Activated CD4-positive, alpha-beta T cell treated with anti-CD3 and anti-CD28 coated beads for 36 hours (primary cell): ENCODE results near the gene METTL22. TPM values are rescaled to one million over a fixed set of nuclear protein-coding genes. Genes with fewer than 3 reads are reported as not detected.
A peak's percentile ranks its signal among the peaks of the same experiment; 100 is the strongest.

Source experiments
- ATAC-seq: fragments of 200-7000 bp; cut with Tn5 transposase; one replicate; pipeline ENCODE4 v1.10.0; 2021; ENCODE audit warnings: mild to moderate bottlenecking, moderate library complexity
- CTCF ChIA-PET: fragments of 350-600 bp; sonication (Branson Sonifier 250); formaldehyde crosslinking; loops from one replicate; lab custom pipeline; 2021; ENCODE audit warnings: antibody characterized with exemption; lab: Charles Lee
- POLR2A ChIA-PET: fragments of 350-600 bp; sonication (Branson Sonifier 250); formaldehyde crosslinking; loops from one replicate; lab custom pipeline; 2021; ENCODE audit warnings: antibody characterized with exemption, inconsistent platforms; lab: Charles Lee
- DNase-seq: peaks from one replicate; pipeline ENCODE4 v3.0.0-alpha.2; 2020
- H3K27ac Mint-ChIP-seq: one replicate; pipeline ENCODE4 v1.8.0; 2021; ENCODE audit warnings: mixed read lengths
- H3K27me3 Mint-ChIP-seq: one replicate; pipeline ENCODE4 v1.8.0; 2021; ENCODE audit warnings: mixed read lengths
- H3K36me3 Mint-ChIP-seq: one replicate; pipeline ENCODE4 v1.8.0; 2021; ENCODE audit warnings: low read depth, mixed read lengths
- H3K4me1 Mint-ChIP-seq: one replicate; pipeline ENCODE4 v1.8.0; 2021; ENCODE audit warnings: mixed read lengths
- H3K4me3 Mint-ChIP-seq: one replicate; pipeline ENCODE4 v1.8.0; 2021; ENCODE audit warnings: mild to moderate bottlenecking, moderate library complexity, mixed read lengths
- H3K9me3 Mint-ChIP-seq: one replicate; pipeline ENCODE4 v1.8.0; 2021; ENCODE audit warnings: low read depth, mixed read lengths
- intact Hi-C, 2 experiments: fragments of 100-400 bp; cut with DNase I in 1 of 2; cut with micrococcal nuclease in 1 of 2; formaldehyde crosslinking; loops; one replicate each; pipeline versions ENCODE4 v1.14.2 to v1.15.1; 2022 to 2024; cut with DNase I, micrococcal nuclease
- total RNA-seq, 2 experiments: library from RNA; stranded (reverse); gene quantifications; one replicate each; pipeline ENCODE4 v1.2.3, GENCODE V29; 2021

The METTL22 gene
- total RNA-seq, 2 experiments from 2014 or later, result 32.3 to 45.8 TPM

GRCh38 chr16:8634991-8635736, 13.7 kb downstream of the METTL22 start:
- H3K27ac Mint-ChIP-seq, result no peak overlapping the region
- intact Hi-C loops, result no loop called here
- CTCF ChIA-PET, result interaction anchor here (0.6 to 1.0 kb wide), 2 partner anchors 9 to 504 kb away, joined by 3 to 4 read pairs; no protein-coding TSS in a partner anchor

GRCh38 chr16:8639694-8640093, 18.2 kb downstream of the METTL22 start:
- DNase-seq (no peak), ATAC-seq (no peak)
- Mint-ChIP-seq H3K36me3 (peaks cover 44% of the 10 kb centered on the region), H3K4me1 (peaks cover 4% of the 10 kb centered on the region), H3K27me3 (no peaks in the 10 kb centered on the region), H3K27ac (no peak overlapping the region), H3K9me3 (no peaks in the 10 kb centered on the region), H3K4me3 (no peak overlapping the region)
- intact Hi-C loops, result no loop called here
- CTCF ChIA-PET, result no interaction called here
- POLR2A ChIA-PET, result no interaction called here

More at GRCh38 chr16:8634991-8635736, 13.7 kb downstream of the METTL22 start:
- no peak for ATAC-seq
- Mint-ChIP-seq H3K4me3 (no peak overlapping the region), H3K36me3 (peaks cover 28% of the 10 kb centered on the region), H3K4me1 (no peaks in the 10 kb centered on the region), H3K27me3 (no peaks in the 10 kb centered on the region), H3K9me3 (no peaks in the 10 kb centered on the region)
- no peak for DNase-seq
- POLR2A ChIA-PET, result no interaction called here

- Mint-ChIP-seq H3K27ac (no peak overlapping the region), H3K4me1 (peaks cover 9% of the 10 kb centered on the region), H3K27me3 (no peaks in the 10 kb centered on the region), H3K4me3 (no peak overlapping the region), H3K9me3 (no peaks in the 10 kb centered on the region), H3K36me3 (peaks cover 55% of the 10 kb centered on the region)
- no peak for DNase-seq
- no peak for ATAC-seq
- ChIA-PET POLR2A (no interaction called here), CTCF (no interaction called here)
- intact Hi-C loops, result no loop called here
Measured at GRCh38 chr16:8641671-8642070, 20.2 kb downstream of the METTL22 start.

- Mint-ChIP-seq H3K9me3 (no peaks in the 10 kb centered on the region), H3K4me3 (no peak overlapping the region), H3K27ac (no peak overlapping the region), H3K4me1 (peaks cover 9% of the 10 kb centered on the region), H3K36me3 (peaks cover 60% of the 10 kb centered on the region), H3K27me3 (no peaks in the 10 kb centered on the region)
- ATAC-seq, result no peak
- POLR2A ChIA-PET, result no interaction called here
- no peak for DNase-seq
- intact Hi-C loops, result no loop called here
- CTCF ChIA-PET, result interaction anchor here (0.6 kb wide), 1 partner anchor 937 kb away, joined by 3 read pairs; no protein-coding TSS in a partner anchor
Measured at GRCh38 chr16:8642146-8642545, 20.6 kb downstream of the METTL22 start.

- CTCF ChIA-PET, result interaction anchor here (0.6 to 1.6 kb wide), 5 partner anchors 8 to 465 kb away, joined by 3 to 4 read pairs (median 3); no protein-coding TSS in a partner anchor
- Mint-ChIP-seq H3K4me1 (peaks cover 9% of the 10 kb centered on the region), H3K4me3 (no peak overlapping the region), H3K9me3 (no peaks in the 10 kb centered on the region), H3K27me3 (no peaks in the 10 kb centered on the region), H3K36me3 (peaks cover 56% of the 10 kb centered on the region), H3K27ac (peak overlapping the region; percentile 76)
- DNase-seq (peak; percentile 26), ATAC-seq (peak; percentile 51)
- intact Hi-C loops, result no loop called here
- POLR2A ChIA-PET, result no interaction called here
Measured at GRCh38 chr16:8644211-8645140, 23.0 kb downstream of the METTL22 start.

- H3K27ac Mint-ChIP-seq, result peak overlapping the region; percentile 76
- ATAC-seq, result no peak
- peaks cover 51% of the 10 kb centered on the region for H3K36me3 Mint-ChIP-seq
Measured at GRCh38 chr16:8645141-8645521, 23.6 kb downstream of the METTL22 start.

GRCh38 chr16:8645831-8646230, 24.3 kb downstream of the METTL22 start:
- DNase-seq, result no peak
- H3K27me3 Mint-ChIP-seq, result no peaks in the 10 kb centered on the region
- no peak overlapping the region for H3K4me3 Mint-ChIP-seq
- ChIA-PET CTCF (interaction anchor here (0.6 to 1.5 kb wide), 3 partner anchors 18 to 79 kb away, joined by 3 to 4 read pairs (median 3); no protein-coding TSS in a partner anchor), POLR2A (no interaction called here)
- ATAC-seq, result no peak
- peaks cover 51% of the 10 kb centered on the region for H3K36me3 Mint-ChIP-seq
- no peak overlapping the region for H3K27ac Mint-ChIP-seq
- intact Hi-C loops, result no loop called here
- H3K9me3 Mint-ChIP-seq, result no peaks in the 10 kb centered on the region
- H3K4me1 Mint-ChIP-seq, result peaks cover 9% of the 10 kb centered on the region

More at GRCh38 chr16:8645141-8645521, 23.6 kb downstream of the METTL22 start:
- intact Hi-C loops, result no loop called here
- DNase-seq, result no peak
- Mint-ChIP-seq H3K4me3 (no peak overlapping the region), H3K27me3 (no peaks in the 10 kb centered on the region), H3K9me3 (no peaks in the 10 kb centered on the region), H3K4me1 (peaks cover 9% of the 10 kb centered on the region)
- ChIA-PET CTCF (interaction anchor here (1.3 kb wide), 1 partner anchor 46 kb away, joined by 4 read pairs; no protein-coding TSS in a partner anchor), POLR2A (no interaction called here)

- no peaks in the 10 kb centered on the region for H3K27me3 Mint-ChIP-seq
- ATAC-seq, result no peak
- ChIA-PET CTCF (interaction anchor here (0.6 to 1.5 kb wide), 4 partner anchors 19 to 1338 kb away, joined by 3 to 4 read pairs (median 3); no protein-coding TSS in a partner anchor), POLR2A (no interaction called here)
- DNase-seq, result no peak
- H3K4me3 Mint-ChIP-seq, result no peak overlapping the region
- no peaks in the 10 kb centered on the region for H3K9me3 Mint-ChIP-seq
- H3K4me1 Mint-ChIP-seq, result peaks cover 9% of the 10 kb centered on the region
- no peak overlapping the region for H3K27ac Mint-ChIP-seq
- intact Hi-C loops, result no loop called here
- H3K36me3 Mint-ChIP-seq, result peaks cover 48% of the 10 kb centered on the region
Measured at GRCh38 chr16:8646326-8647053, 25.0 kb downstream of the METTL22 start.

GRCh38 chr16:8647721-8648318, 26.3 kb downstream of the METTL22 start:
- Mint-ChIP-seq H3K27ac (no peak overlapping the region), H3K4me1 (peaks cover 9% of the 10 kb centered on the region), H3K9me3 (no peaks in the 10 kb centered on the region), H3K36me3 (peaks cover 36% of the 10 kb centered on the region), H3K27me3 (no peaks in the 10 kb centered on the region), H3K4me3 (no peak overlapping the region)
- ChIA-PET POLR2A (no interaction called here), CTCF (no interaction called here)
- DNase-seq, result no peak
- intact Hi-C loops, result no loop called here
- no peak for ATAC-seq

GRCh38 chr16:8648877-8649276, 27.4 kb downstream of the METTL22 start:
- no peak overlapping the region for H3K27ac Mint-ChIP-seq
- ATAC-seq (no peak), DNase-seq (no peak)
- no peaks in the 10 kb centered on the region for H3K27me3 Mint-ChIP-seq
- POLR2A ChIA-PET, result no interaction called here
- intact Hi-C loops, result no loop called here
- H3K36me3 Mint-ChIP-seq, result peaks cover 29% of the 10 kb centered on the region
- H3K4me3 Mint-ChIP-seq, result no peak overlapping the region
- no peaks in the 10 kb centered on the region for H3K9me3 Mint-ChIP-seq
- H3K4me1 Mint-ChIP-seq, result peaks cover 9% of the 10 kb centered on the region
- CTCF ChIA-PET, result no interaction called here
